HG03571 (cell line): ENCODE data around the gene C3orf22.

ENCODE experiments used
- ATAC-seq: cut with Tn5 transposase; IDR thresholded peaks from one replicate; pipeline ENCODE4 v1.9.1; 2021; ENCODE audit not compliant: unreplicated experiment

C3orf22 gene

DNA sequence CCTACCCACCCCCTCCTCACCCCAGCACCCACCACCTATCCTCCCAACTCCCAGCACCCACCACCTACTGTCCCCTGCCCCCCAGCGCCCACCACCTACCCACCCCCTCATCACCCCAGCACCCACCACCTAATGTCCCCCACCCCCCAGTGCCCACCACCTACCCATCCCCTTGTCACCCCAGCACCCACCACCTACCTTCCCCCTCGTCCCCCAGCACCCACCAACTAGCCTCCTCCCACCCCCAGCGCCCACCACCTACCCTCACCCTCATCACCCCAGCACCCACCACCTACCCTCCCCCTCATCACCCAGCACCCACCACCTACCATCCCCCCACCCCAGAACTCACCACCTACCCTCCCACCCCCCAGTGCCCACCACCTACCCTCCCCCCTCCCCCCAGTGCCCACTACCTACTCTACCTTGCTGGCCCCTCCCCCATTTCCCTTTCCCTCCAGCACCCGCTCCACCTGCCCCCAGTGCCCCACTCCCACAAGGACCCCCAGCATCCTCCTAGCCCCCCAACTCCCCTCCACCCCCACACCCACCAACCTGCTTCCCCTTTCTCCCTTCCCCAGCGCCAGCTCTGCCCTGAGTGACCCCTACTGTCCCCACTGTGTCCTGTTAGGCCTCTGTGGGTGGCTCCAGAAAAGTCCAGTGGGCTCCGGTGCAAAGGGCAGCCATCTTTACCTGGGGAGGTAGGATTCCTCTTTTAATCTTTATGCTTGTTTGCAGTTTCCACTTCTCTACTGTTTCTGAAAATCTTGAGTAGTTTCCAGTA lies 42.4 kb downstream of the C3orf22 start:
- no peak for ATAC-seq

DNA sequence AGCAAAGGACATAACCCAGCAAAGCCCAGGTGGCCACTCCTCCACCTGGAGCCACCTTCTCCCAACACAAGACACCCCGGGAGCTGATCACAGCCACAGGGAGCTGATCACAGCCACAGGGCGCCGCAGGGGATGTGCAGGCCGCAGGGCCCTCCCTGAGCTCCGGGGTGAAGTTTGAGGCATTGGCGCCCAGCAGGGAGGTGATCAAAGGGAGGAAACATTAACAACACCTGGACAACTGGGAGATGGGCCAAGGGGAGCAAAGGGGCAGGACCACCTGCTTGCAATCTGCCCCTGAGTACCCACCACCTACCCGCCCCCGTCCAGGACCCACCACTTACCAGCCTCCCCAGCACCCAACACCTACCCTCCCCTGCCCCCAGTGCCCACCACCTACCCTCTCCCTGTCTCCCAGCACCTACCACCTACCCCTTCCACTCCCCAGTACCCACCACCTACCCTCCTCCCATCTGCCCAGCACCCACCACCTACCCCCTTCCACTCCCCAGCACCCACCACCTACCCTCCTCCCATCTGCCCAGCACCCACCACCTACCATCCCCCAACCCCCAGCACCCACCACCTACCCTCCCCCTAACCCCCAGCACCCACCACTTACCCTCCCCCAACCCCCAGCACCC lies 43.5 kb downstream of the C3orf22 start:
- no peak for ATAC-seq

DNA sequence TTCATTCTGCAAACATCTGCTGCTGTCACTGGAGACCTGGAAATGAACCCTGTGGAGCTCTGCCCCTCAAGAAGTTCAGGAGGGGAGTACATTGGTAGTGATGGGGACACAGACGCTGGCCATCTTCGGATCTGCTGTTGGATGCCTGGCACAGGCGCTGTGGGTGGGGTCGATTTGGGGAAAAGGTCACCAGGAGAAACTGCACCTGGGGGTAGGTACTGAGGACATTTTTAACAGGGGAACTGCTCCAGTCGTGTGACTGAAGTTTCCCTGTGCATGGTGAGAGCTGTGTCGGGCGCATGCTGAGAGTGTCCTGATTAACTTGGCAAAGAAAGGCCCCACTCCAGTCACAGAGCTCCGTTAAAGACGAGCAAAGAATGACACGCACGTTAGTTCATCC lies 44.6 kb downstream of the C3orf22 start:
- ATAC-seq = no peak

DNA sequence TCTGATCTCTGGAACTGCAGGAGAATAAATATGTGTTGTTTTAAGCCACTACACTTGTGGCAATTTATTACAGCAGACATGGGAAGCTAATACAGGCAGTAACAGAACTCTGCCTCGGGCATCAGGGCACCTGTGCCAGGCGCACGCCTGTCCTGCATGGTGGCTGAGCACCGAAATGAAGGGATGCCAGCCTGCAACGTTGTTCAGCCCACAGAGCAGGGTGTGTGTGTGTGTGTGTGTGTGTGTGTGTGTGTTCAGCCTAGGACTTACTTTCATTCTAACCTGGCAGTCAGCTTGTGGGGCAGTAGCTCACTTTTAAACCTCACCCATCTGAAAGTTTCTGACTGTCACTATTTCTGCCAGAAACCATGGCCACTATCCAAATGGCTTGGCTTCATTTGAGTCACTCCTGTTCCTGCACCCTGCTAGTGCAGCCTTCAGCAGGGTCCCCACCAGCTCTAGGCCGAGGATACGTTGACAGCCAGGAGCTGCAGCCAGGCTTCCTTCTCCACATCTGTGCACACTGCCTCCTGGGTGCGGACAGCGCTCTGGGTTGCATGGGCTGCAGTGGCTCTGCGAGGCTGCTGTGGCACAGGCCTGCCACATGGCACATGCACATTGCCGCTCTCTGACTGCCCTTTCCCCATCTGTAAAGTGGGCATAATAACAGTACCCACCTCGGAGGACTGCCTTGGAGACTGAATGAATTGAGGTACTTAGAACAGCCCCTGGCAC lies 45.6 kb downstream of the C3orf22 start:
- no peak for ATAC-seq

DNA sequence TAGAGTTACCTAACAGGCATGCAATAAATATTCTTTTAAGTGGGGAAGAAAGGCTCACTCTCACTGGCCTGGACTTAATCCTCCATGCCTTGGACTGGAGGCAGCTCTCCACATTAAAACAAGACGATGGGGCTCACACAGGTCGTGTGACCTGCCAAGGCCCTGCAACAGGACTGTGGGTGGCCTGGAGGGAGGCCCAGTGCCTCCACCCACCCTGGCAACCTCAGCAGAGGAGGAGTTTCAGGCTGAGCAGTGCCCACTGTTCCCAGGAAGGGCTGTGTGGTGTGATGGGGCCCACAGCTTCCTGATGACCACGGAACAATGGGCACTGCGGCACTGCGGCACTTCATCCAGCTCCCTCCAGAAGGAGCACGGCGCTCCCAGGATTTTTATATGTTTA lies 46.7 kb downstream of the C3orf22 start:
- no peak for ATAC-seq

DNA sequence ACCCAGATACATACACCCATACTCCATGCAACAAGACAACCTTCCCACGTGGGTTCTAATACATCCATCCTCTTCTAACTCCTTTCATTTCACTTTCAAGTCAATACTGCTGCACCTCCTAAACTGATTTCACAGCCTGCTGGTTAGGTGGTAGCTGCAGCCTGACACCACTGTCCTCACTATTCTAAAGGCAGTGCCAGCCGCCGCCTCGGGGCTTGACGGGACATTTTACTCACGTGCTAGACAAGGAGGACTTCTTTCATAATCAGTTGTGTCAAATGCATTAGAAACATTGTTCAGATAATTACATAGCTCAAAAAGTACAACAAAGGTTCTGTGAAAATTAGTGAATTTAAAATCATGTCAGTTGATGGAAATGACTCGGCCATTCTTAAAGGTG lies 47.4 kb downstream of the C3orf22 start:
- no peak for ATAC-seq

DNA sequence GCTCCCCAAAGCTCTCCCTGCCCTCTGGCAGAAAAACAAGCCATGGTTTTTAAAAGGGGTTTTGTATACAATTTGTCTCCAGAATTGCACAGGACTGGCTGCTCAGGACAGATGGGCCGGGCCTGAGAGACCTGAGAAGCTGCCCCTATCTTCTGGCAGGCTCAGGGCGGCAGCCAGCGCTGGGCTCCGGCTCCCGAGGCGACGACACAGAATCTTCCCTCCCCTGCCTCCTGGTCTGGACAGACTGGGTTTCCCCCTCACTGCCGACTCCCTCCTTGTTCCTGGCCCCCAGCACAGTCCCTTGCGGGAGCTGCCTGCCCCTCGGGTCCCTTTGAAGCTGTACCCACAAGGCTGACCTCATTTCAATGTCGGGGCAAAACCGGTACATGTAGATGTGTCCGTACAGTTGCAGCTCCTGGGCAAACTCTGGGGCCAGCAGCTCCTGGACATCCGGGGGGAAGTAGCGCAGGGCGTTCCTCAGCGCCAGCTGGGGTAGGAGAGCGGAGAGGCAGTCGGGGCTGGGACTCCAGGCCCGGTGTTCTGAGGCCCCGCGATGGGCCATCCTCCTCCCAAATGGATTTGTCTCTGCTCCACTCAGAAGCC lies 48.3 kb downstream of the C3orf22 start:
- no peak for ATAC-seq

DNA sequence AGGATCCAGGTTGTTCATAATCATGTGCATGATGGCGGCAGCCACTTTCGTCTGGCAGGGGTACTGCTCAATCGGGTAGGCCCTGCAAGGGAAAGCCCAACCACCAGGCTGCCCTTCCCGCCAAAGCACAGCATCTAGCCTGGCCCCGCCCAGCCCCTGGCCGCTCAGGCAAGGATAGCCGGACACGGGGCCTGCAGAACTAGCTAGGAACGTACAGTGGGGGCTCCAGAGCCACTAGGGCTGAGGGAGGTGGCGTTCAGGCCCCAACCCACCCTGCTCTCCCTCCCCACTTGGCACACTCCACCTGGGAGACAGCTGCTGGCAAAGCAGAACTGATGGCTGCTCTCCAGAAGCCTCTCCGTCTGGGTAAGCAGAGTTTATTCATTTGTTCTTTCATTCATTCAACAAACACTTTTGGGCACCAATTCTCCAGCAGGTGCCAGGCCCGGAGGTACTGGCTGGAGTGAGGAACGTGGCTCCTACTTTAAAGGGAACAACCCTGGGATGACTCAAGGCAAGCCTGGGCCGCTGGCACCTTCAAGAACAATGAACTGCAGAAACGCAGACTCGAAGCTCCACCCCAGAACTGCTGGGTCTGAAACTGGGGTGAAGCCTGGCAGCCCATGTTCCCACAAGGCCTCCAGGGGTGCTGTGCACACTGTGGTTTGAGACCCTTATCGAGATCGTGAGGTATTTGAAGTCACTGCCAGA lies 49.0 kb downstream of the C3orf22 start:
- ATAC-seq = no peak

DNA sequence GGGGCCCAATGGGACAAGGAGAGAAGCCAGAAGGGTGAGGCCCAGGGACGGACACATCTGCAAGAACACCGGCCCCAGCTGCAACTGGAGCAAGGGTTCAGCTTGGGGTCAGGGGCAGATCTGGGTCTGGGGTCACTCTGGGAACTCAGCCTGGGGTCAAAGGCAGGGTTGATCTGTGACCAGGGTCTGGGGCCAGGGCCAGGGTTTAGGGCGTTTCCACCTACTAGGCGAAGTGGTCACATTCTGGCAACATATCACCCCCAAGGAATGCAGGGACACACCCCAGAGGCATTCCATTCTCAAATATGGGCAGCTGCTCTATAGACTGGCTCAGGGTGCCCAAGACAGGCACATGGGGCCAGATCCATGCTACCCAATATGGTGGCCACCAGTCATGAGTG lies 50.2 kb downstream of the C3orf22 start:
- no peak for ATAC-seq

DNA sequence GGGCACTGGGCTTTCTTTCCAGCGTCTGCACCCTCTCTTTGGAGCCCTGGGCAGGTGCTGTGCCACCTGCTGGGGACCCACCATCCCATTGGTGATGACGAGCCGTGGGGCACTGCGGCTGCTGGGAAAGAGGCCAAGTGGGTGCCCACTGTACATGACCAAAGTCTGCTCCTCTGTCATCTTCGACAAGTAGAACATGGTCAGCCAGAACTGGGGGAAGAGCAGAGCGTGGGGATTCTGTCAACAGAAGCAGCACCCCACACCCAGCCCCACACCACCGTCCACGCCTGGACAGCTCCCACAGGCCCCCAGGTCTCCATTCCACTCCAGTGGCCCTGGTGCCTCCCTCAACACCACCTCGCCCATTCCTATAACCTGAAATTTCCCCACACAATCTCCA lies 50.8 kb downstream of the C3orf22 start:
- no peak for ATAC-seq

DNA sequence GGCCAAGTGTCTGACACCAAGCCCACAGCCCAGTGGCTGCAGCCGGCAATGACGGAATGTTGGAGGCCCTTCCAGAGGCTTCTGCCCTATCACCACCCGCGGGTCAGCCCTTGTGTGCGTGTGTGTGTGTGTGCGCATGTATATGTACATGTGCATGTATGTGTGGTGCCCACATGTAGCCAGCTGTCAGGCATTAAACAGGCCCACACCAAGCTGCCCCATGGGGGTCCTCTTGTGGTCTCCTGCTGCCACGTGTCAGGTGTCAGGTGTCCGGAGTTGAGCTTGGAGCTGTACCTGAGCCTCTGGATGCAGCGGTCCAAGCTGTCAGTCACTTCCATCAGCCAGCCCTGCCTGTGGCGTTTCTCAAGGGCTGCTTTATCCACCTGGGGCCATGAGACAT lies 55.0 kb downstream of the C3orf22 start:
- ATAC-seq = no peak

DNA sequence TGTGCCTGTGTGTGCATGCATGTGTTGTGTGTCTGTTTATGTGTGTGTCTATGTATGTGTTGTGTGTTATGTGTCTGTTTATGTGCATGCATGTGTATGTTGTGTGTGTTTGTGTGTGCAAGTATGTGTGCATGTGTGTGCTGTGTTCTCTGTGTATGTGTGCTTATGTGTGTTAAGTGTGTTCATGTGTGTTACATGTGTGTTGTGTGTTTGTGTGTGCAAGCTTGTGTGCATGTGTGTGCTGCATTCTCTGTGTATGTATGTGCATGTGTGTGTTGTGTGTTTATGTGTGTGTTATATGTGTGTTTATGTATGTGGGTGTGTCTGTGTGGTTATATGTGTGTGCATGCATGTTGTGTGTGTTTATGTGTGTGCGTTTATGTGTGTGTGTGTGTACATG lies 56.1 kb downstream of the C3orf22 start:
- ATAC-seq = no peak

DNA sequence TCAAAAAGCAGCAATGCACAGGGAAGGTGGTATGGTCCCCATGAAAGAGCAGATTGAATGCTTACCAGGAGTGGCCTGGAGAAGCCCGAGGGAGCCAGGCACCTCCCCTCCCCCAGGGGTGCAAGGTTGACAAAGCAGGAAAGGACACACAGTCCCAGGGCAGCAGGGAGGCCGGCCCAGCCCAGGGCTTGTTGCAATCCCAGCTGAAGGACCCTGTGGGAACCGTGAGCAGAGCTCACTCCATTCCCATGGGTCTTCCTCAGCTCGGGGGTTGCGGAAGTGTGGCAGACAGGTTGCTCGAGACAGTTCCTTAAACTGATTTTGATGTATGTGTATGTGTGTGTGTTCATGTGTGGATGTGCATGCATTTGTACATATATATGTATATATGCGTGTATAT lies 57.0 kb downstream of the C3orf22 start:
- no peak for ATAC-seq

DNA sequence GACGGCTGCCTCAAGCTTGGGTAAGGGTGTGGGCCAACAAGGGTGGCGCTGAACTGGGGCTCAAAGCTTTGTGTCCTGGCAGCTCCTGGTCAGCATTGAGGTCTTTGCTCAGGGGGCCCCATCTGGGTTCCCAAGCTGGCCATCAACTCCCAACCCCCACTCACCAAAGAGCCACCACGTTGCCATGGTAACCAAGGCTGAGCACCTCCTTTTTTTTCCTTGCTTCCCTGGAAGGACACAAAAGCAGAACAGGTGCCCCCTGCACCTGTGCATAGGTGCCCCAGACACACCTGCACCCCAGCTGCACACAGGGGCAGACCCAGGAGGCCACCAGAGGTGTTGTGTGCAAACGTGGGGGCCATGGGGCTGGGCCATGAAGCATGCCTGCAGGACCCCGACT lies 57.7 kb downstream of the C3orf22 start:
- no peak for ATAC-seq

DNA sequence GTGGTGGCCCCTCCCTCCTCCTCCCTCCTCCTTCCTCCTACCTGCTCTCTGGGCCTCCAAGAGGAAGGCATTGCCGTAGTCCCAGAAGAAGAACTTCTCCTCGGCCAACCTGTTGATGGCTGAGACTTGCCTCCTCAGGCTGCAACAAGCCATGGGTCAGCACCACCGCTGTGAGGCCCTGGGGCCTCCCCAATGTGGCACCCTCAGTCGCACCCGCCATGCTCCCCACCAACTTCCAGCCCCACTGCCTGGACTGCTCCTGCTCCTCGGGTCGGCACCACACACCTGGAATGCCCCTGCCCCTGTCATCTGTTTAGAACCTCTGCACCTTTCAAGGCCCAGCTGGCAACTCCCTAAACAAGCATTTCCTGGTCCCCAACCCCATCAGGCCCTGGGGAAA lies 58.7 kb downstream of the C3orf22 start:
- ATAC-seq = no peak
